SK-N-SH treated with all-trans-retinoic acid at 6 μM for 48 hours (cell line): ENCODE measurements around the gene C10orf143.

Experiments
- ATAC-seq: fragments of 200-7000 bp; cut with Tn5 transposase; 3 replicates; pipeline ENCODE4 v1.9.1; 2020; ENCODE audit warnings: mild to moderate bottlenecking, moderate library complexity
- ARNTL ChIP-seq: fragments of 450-650 bp; formaldehyde crosslinking; IDR thresholded peaks from 2 replicates; pipeline ENCODE4 v1.5.0; 2020; ENCODE audit warnings: low read depth, mild to moderate bottlenecking, moderate library complexity, borderline replicate concordance
- BACH2 ChIP-seq: fragments of 250-450 bp; sonication (Bioruptor Pico); IDR thresholded peaks from 2 replicates; pipeline ENCODE4 v1.9.0; 2021; ENCODE audit warnings: mild to moderate bottlenecking, borderline replicate concordance
- CSDC2 ChIP-seq: fragments of 250-450 bp; sonication (Bioruptor Pico); IDR thresholded peaks from 2 replicates; pipeline ENCODE4 v1.5.0; 2020; ENCODE audit warnings: mild to moderate bottlenecking, moderate library complexity
- ESRRG ChIP-seq: fragments of 250-450 bp; sonication (Bioruptor Pico); IDR thresholded peaks from 2 replicates; pipeline ENCODE4 v1.6.1; 2021; ENCODE audit warnings: mild to moderate bottlenecking
- ISL1 ChIP-seq: fragments of 250-450 bp; sonication (Bioruptor Pico); IDR thresholded peaks from 2 replicates; pipeline ENCODE4 v2.1.2; 2022; ENCODE audit warnings: mild to moderate bottlenecking, moderate library complexity
- OSR1 ChIP-seq: fragments of 250-450 bp; sonication (Bioruptor Pico); IDR thresholded peaks from 2 replicates; pipeline ENCODE4 v1.8.0; 2022; ENCODE audit warnings: moderate library complexity, mild to moderate bottlenecking, inconsistent platforms
- RARB ChIP-seq: fragments of 250-450 bp; sonication (Bioruptor Pico); IDR thresholded peaks from 2 replicates; pipeline ENCODE4 v1.8.0; 2021; ENCODE audit warnings: mild to moderate bottlenecking, moderate library complexity
- TCF4 ChIP-seq: fragments of 250-450 bp; sonication (Bioruptor Pico); IDR thresholded peaks from 2 replicates; pipeline ENCODE4 v1.8.0; 2021; ENCODE audit warnings: mild to moderate bottlenecking, moderate library complexity, borderline replicate concordance
- TOX ChIP-seq: fragments of 250-450 bp; sonication (Bioruptor Pico); IDR thresholded peaks from 2 replicates; pipeline ENCODE4 v1.8.0; 2021; ENCODE audit warnings: mild to moderate bottlenecking, moderate library complexity, borderline replicate concordance
- ZC3H10 ChIP-seq: fragments of 250-450 bp; sonication (Bioruptor Pico); IDR thresholded peaks from 2 replicates; pipeline ENCODE4 v1.5.1; 2021; ENCODE audit warnings: mild to moderate bottlenecking, moderate library complexity
- ZFP30 ChIP-seq: fragments of 450-650 bp; formaldehyde crosslinking; IDR thresholded peaks from 2 replicates; pipeline ENCODE4 v1.5.0; 2022; ENCODE audit warnings: mild to moderate bottlenecking, moderate library complexity
- ZNF565 ChIP-seq: fragments of 450-650 bp; formaldehyde crosslinking; conservative IDR thresholded peaks from 2 replicates; pipeline ENCODE4 v1.5.0; 2020; ENCODE audit warnings: low read depth, mild to moderate bottlenecking, moderate library complexity
- ZNF70 ChIP-seq: fragments of 450-650 bp; formaldehyde crosslinking; IDR thresholded peaks from 2 replicates; pipeline ENCODE4 v1.5.0; 2020; ENCODE audit warnings: mild to moderate bottlenecking, moderate library complexity
- ZNF8 ChIP-seq: fragments of 450-650 bp; formaldehyde crosslinking; IDR thresholded peaks from 2 replicates; pipeline ENCODE4 v1.5.0; 2020; ENCODE audit warnings: mild to moderate bottlenecking, moderate library complexity
- TF ChIP-seq, protein P1 (sequence below): fragments of 250-450 bp; sonication (Bioruptor Pico); IDR thresholded peaks from 2 replicates; pipeline ENCODE4 v1.5.0; 2020; ENCODE audit warnings: mild to moderate bottlenecking, moderate library complexity
- TF ChIP-seq, protein P2 (sequence below): fragments of 250-450 bp; sonication (Bioruptor Pico); IDR thresholded peaks from 2 replicates; pipeline ENCODE4 v1.8.0; 2021; ENCODE audit warnings: low read depth, mild to moderate bottlenecking, moderate library complexity, borderline replicate concordance
- TF ChIP-seq, protein P3 (sequence below): fragments of 250-450 bp; sonication (Bioruptor Pico); IDR thresholded peaks from 2 replicates; pipeline ENCODE4 v1.8.0; 2020; ENCODE audit warnings: mild to moderate bottlenecking, moderate library complexity, borderline replicate concordance
- TF ChIP-seq, protein P4 (sequence below): fragments of 250-450 bp; sonication (Bioruptor Pico); IDR thresholded peaks from 2 replicates; pipeline ENCODE4 v1.5.1; 2021; ENCODE audit warnings: mild to moderate bottlenecking, moderate library complexity

C10orf143 gene

DNA sequence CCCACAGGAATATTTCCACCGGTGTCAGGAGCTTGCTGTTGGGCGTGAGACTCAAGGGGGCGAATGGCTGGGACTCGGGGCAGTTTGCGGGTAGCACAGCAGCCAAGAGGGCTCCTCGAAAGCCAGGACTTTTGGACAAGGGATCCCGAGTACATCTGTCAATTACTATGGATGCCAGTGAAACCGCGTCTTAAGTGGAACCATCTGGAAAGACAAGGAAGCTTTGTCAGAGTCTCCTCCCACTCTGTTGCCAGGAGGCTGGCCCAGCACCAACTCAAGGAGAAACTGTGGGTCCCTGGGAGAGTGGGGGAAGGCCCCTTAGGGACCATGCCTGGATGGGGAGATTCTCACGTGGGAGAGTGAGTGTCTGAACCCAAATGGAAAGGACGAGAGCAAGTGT lies 57.1 kb downstream of the C10orf143 start:
- no peak for ATAC-seq
- TF ChIP-seq, protein P1, sequence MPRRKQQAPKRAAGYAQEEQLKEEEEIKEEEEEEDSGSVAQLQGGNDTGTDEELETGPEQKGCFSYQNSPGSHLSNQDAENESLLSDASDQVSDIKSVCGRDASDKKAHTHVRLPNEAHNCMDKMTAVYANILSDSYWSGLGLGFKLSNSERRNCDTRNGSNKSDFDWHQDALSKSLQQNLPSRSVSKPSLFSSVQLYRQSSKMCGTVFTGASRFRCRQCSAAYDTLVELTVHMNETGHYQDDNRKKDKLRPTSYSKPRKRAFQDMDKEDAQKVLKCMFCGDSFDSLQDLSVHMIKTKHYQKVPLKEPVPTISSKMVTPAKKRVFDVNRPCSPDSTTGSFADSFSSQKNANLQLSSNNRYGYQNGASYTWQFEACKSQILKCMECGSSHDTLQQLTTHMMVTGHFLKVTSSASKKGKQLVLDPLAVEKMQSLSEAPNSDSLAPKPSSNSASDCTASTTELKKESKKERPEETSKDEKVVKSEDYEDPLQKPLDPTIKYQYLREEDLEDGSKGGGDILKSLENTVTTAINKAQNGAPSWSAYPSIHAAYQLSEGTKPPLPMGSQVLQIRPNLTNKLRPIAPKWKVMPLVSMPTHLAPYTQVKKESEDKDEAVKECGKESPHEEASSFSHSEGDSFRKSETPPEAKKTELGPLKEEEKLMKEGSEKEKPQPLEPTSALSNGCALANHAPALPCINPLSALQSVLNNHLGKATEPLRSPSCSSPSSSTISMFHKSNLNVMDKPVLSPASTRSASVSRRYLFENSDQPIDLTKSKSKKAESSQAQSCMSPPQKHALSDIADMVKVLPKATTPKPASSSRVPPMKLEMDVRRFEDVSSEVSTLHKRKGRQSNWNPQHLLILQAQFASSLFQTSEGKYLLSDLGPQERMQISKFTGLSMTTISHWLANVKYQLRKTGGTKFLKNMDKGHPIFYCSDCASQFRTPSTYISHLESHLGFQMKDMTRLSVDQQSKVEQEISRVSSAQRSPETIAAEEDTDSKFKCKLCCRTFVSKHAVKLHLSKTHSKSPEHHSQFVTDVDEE (CRISPR knock-in tag) = no peak
- TF ChIP-seq TOX (CRISPR knock-in tag) = no peak
- TF ChIP-seq ZC3H10 (CRISPR knock-in tag) = no peak
- no peak for TF ChIP-seq BACH2 (CRISPR knock-in tag)
- no peak for TF ChIP-seq ZNF565
- TF ChIP-seq ISL1 = no peak
- no peak for TF ChIP-seq ZNF8 (CRISPR knock-in tag)
- TF ChIP-seq ZNF70 = no peak
- TF ChIP-seq RARB = no peak
- TF ChIP-seq ARNTL (CRISPR knock-in tag) = no peak
- TF ChIP-seq, protein P2, sequence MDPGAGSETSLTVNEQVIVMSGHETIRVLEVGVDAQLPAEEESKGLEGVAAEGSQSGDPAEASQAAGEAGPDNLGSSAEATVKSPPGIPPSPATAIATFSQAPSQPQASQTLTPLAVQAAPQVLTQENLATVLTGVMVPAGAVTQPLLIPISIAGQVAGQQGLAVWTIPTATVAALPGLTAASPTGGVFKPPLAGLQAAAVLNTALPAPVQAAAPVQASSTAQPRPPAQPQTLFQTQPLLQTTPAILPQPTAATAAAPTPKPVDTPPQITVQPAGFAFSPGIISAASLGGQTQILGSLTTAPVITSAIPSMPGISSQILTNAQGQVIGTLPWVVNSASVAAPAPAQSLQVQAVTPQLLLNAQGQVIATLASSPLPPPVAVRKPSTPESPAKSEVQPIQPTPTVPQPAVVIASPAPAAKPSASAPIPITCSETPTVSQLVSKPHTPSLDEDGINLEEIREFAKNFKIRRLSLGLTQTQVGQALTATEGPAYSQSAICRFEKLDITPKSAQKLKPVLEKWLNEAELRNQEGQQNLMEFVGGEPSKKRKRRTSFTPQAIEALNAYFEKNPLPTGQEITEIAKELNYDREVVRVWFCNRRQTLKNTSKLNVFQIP (CRISPR knock-in tag) = no peak
- no peak for TF ChIP-seq OSR1 (CRISPR knock-in tag)
- TF ChIP-seq ZFP30 (CRISPR knock-in tag) = no peak
- TF ChIP-seq, protein P3, sequence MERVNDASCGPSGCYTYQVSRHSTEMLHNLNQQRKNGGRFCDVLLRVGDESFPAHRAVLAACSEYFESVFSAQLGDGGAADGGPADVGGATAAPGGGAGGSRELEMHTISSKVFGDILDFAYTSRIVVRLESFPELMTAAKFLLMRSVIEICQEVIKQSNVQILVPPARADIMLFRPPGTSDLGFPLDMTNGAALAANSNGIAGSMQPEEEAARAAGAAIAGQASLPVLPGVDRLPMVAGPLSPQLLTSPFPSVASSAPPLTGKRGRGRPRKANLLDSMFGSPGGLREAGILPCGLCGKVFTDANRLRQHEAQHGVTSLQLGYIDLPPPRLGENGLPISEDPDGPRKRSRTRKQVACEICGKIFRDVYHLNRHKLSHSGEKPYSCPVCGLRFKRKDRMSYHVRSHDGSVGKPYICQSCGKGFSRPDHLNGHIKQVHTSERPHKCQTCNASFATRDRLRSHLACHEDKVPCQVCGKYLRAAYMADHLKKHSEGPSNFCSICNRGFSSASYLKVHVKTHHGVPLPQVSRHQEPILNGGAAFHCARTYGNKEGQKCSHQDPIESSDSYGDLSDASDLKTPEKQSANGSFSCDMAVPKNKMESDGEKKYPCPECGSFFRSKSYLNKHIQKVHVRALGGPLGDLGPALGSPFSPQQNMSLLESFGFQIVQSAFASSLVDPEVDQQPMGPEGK = no peak
- no peak for TF ChIP-seq ESRRG (CRISPR knock-in tag)

DNA sequence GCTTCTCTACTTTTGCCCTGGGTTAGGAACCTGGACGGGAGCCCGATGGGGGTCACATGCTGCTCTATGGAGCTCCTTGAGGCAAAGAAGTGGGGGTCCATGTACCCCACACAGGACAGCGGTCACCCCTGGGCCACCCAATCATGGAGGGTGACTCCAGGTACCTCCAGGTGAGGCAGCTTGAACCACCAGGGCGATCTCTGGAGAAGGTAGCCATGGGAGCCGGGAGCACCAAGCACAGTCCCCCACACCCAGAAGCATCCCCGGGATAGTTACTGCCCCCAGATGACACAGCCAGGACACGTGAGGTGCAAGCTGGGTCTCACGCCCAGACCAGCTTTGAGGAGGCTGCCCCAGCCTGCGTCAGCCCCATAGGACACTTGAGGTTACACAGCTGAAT lies 58.4 kb downstream of the C10orf143 start:
- no peak for ATAC-seq
- TF ChIP-seq ARNTL (CRISPR knock-in tag) (no peak), TOX (CRISPR knock-in tag) (no peak), ZC3H10 (CRISPR knock-in tag) (no peak), CSDC2 (CRISPR knock-in tag) (no peak), TCF4 (CRISPR knock-in tag) (no peak), ZNF70 (no peak), ZNF565 (no peak), ESRRG (CRISPR knock-in tag) (no peak)
- TF ChIP-seq, protein P1 (CRISPR knock-in tag) = no peak
- TF ChIP-seq, protein P2 (CRISPR knock-in tag) = no peak
- TF ChIP-seq, protein P4, sequence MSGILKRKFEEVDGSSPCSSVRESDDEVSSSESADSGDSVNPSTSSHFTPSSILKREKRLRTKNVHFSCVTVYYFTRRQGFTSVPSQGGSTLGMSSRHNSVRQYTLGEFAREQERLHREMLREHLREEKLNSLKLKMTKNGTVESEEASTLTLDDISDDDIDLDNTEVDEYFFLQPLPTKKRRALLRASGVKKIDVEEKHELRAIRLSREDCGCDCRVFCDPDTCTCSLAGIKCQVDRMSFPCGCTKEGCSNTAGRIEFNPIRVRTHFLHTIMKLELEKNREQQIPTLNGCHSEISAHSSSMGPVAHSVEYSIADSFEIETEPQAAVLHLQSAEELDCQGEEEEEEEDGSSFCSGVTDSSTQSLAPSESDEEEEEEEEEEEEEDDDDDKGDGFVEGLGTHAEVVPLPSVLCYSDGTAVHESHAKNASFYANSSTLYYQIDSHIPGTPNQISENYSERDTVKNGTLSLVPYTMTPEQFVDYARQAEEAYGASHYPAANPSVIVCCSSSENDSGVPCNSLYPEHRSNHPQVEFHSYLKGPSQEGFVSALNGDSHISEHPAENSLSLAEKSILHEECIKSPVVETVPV (CRISPR knock-in tag) = no peak
- TF ChIP-seq, protein P3 = no peak
